OCI-LY7 (cell line): ENCODE results near the gene GBE1. TPM values are rescaled to one million over a fixed set of nuclear protein-coding genes. Genes with fewer than 3 reads are reported as not detected.

Experiments used
- BruUV-seq: library from RNA; stranded (reverse); fragments of 400-500 nt; replicated peaks from 2 replicates; lab custom pipeline; 2021; lab: Mats Ljungman, UMichigan
- CTCF ChIA-PET: fragments of 300-600 bp; sonication (Branson Sonifier 250); formaldehyde crosslinking; loops from one replicate; lab custom pipeline; 2022; ENCODE audit warnings: antibody characterized with exemption; ENCODE audit not compliant: unreplicated experiment; lab: Charles Lee
- POLR2A ChIA-PET: fragments of 300-600 bp; sonication (Branson Sonifier 250); formaldehyde crosslinking; loops from one replicate; lab custom pipeline; 2022; ENCODE audit warnings: antibody characterized with exemption; lab: Charles Lee
- DNase-seq: peaks from one replicate; pipeline ENCODE4 v3.0.0-alpha.2; 2015; ENCODE audit warnings: low spot score
- H2AFZ ChIP-seq: fragments of 200-600 bp; sonication (generic), shearing (Covaris generic); 2 replicates; pipeline ENCODE4 v1.6.1; 2014; ENCODE audit warnings: mild to moderate bottlenecking, antibody characterized with exemption, low read length, moderate library complexity
- H3K27ac ChIP-seq: fragments of 200-600 bp; sonication (generic); 2 replicates; pipeline ENCODE4 v1.5.1; 2014; ENCODE audit warnings: mixed run types, low read depth, mild to moderate bottlenecking, moderate library complexity, low read length, inconsistent platforms; ENCODE audit not compliant: poor library complexity, severe bottlenecking
- H3K36me3 ChIP-seq: fragments of 200-600 bp; sonication (generic); 2 replicates; pipeline ENCODE4 v1.6.1; 2014; ENCODE audit warnings: mild to moderate bottlenecking, antibody characterized with exemption, low read length, moderate library complexity, mixed read lengths; ENCODE audit not compliant: insufficient read depth
- H3K4me1 ChIP-seq: fragments of 200-600 bp; sonication (generic); 2 replicates; pipeline ENCODE4 v1.5.1; 2014; ENCODE audit warnings: mild to moderate bottlenecking, low read length; ENCODE audit not compliant: insufficient read depth, poor library complexity, severe bottlenecking
- H3K4me2 ChIP-seq: fragments of 200-600 bp; sonication (generic); 2 replicates; pipeline ENCODE4 v1.6.1; 2014; ENCODE audit warnings: mild to moderate bottlenecking, low read length
- H3K4me3 ChIP-seq: fragments of 200-600 bp; sonication (generic); 2 replicates; pipeline ENCODE4 v1.5.1; 2014; ENCODE audit warnings: mild to moderate bottlenecking, low read depth, low read length; ENCODE audit not compliant: poor library complexity, severe bottlenecking
- H3K79me2 ChIP-seq: fragments of 200-600 bp; sonication (generic); 2 replicates; pipeline ENCODE4 v1.6.1; 2016; ENCODE audit warnings: low read depth, mild to moderate bottlenecking, low read length, moderate library complexity, mixed read lengths; ENCODE audit not compliant: insufficient read depth
- H3K9me2 ChIP-seq: fragments of 200-600 bp; sonication (generic); 2 replicates; pipeline ENCODE4 v1.6.1; 2016; ENCODE audit warnings: mild to moderate bottlenecking, low read length, mixed read lengths; ENCODE audit not compliant: insufficient read depth
- H3K9me3 ChIP-seq: fragments of 200-600 bp; sonication (generic); 2 replicates; pipeline ENCODE4 v1.6.1; 2014; ENCODE audit warnings: mild to moderate bottlenecking, mixed run types, low read length, mixed read lengths
- H4K20me1 ChIP-seq: fragments of 200-600 bp; sonication (generic); 2 replicates; pipeline ENCODE4 v1.6.1; 2014; ENCODE audit warnings: mild to moderate bottlenecking, antibody characterized with exemption, low read length, moderate library complexity, mixed read lengths; ENCODE audit not compliant: insufficient read depth
- CTCF ChIP-seq: fragments of 200-600 bp; sonication (generic); conservative IDR thresholded peaks from 2 replicates; pipeline ENCODE4 v1.5.1; 2014; ENCODE audit warnings: mild to moderate bottlenecking, antibody characterized with exemption, low read length, moderate library complexity, mixed read lengths
- EZH2phosphoT487 ChIP-seq: fragments of 200-600 bp; sonication (generic); IDR thresholded peaks from 2 replicates; pipeline ENCODE4 v1.6.1; 2018; ENCODE audit warnings: low read depth, borderline replicate concordance, mild to moderate bottlenecking, mixed run types, antibody characterized with exemption, low read length, moderate library complexity, mixed read lengths
- intact Hi-C: fragments of 100-400 bp; cut with micrococcal nuclease; formaldehyde crosslinking; loops from one replicate; pipeline ENCODE4 v1.10.0; 2022; ENCODE audit not compliant: unreplicated experiment
- total RNA-seq, 2 experiments: library from RNA; depleted of rRNA in 1 of 2; stranded (reverse); fragments of >200 nt in 1 of 2; shearing (Covaris generic) in 1 of 2; gene quantifications; 2 replicates each; pipeline ENCODE4 v1.2.3, GENCODE V29; 2014 to 2022

The GBE1 gene
- total RNA-seq, 2 experiments from 2014 or later = 10.7 to 24.4 TPM

GRCh38 chr3:81465510-81466200 is 295.8 kb downstream of the GBE1 start:
- Histone ChIP-seq H3K4me2 (no peak overlapping the region), H3K4me1 (no peaks in the 10 kb centered on the region), H3K9me3 (no peaks in the 10 kb centered on the region), H3K9me2 (no peaks in the 10 kb centered on the region), H3K4me3 (no peak overlapping the region), H3K79me2 (no peaks in the 10 kb centered on the region), H4K20me1 (no peaks in the 10 kb centered on the region), H3K36me3 (no peaks in the 10 kb centered on the region), H2AFZ (no peak overlapping the region), H3K27ac (no peak overlapping the region)
- CTCF ChIA-PET = no interaction called here
- intact Hi-C loops = no loop called here
- DNase-seq = no peak
- POLR2A ChIA-PET = no interaction called here
- BruUV-seq = no TSS peak
- TF ChIP-seq EZH2phosphoT487 = no peak
- TF ChIP-seq CTCF = no peak

- no peak for TF ChIP-seq CTCF
- Histone ChIP-seq H3K4me3 (no peak overlapping the region), H3K4me1 (no peaks in the 10 kb centered on the region), H4K20me1 (no peaks in the 10 kb centered on the region), H3K9me3 (no peaks in the 10 kb centered on the region), H2AFZ (no peak overlapping the region), H3K79me2 (no peaks in the 10 kb centered on the region), H3K9me2 (no peaks in the 10 kb centered on the region), H3K4me2 (no peak overlapping the region), H3K36me3 (no peaks in the 10 kb centered on the region), H3K27ac (no peak overlapping the region)
- intact Hi-C loops = no loop called here
- ChIA-PET CTCF (no interaction called here), POLR2A (no interaction called here)
- DNase-seq = no peak
- no TSS peak for BruUV-seq
These were observed 297.7 kb downstream of the GBE1 start for GRCh38 chr3:81463781-81464180.

- Histone ChIP-seq H3K4me1 (no peaks in the 10 kb centered on the region), H3K4me2 (no peak overlapping the region), H3K27ac (no peak overlapping the region), H3K4me3 (no peak overlapping the region), H2AFZ (no peak overlapping the region), H4K20me1 (no peaks in the 10 kb centered on the region), H3K9me3 (no peaks in the 10 kb centered on the region), H3K9me2 (no peaks in the 10 kb centered on the region), H3K36me3 (no peaks in the 10 kb centered on the region), H3K79me2 (no peaks in the 10 kb centered on the region)
- TF ChIP-seq CTCF (no peak), EZH2phosphoT487 (no peak)
- CTCF ChIA-PET = no interaction called here
- no TSS peak for BruUV-seq
- POLR2A ChIA-PET = no interaction called here
- intact Hi-C loops = no loop called here
- DNase-seq = no peak
These were observed 298.5 kb downstream of the GBE1 start for GRCh38 chr3:81462921-81463320.
